AG09309 (cell line): Measurements from ENCODE around the gene LMTK3.
"Not testable (repeated sequence)": the region's sequence is repeated elsewhere in the genome, so short reads cannot be mapped to it uniquely, and the experiment has no call there.

Experiments used
- DNase-seq: peaks from one replicate; pipeline ENCODE4 v3.0.0-alpha.2; 2010; ENCODE audit warnings: low read depth
- H3K4me3 ChIP-seq: 2 replicates; pipeline ENCODE4 v1.5.1; 2011; ENCODE audit warnings: mild to moderate bottlenecking, low read depth, low read length, moderate library complexity; ENCODE audit not compliant: control insufficient read depth
- TF ChIP-seq, protein P1 (sequence below): IDR thresholded peaks from 2 replicates; pipeline ENCODE4 v1.5.1; 2011; ENCODE audit warnings: mild to moderate bottlenecking, low read depth, low read length, inconsistent platforms; ENCODE audit not compliant: insufficient read depth, control insufficient read depth; ENCODE audit errors: missing control alignments

Gene LMTK3

DNA sequence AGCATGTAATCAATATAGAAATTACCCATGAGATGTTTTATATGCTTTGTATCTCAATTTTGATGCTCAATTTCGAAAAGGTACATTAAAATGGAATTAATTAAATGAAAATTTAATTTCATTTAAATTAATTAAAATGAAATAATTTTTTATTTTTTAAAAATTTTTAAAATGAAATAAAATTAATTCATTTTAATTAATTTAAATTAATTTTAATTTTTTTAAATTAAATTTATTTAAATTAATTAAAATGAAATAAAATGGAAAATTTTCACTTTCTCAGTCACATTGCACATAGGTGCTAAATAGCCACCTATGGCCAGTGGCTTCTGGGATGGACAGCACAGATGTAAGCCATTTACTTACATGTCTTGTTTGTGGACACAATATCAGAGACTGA, 36.1 kb upstream of the LMTK3 start:
- no peak overlapping the region for H3K4me3 ChIP-seq
- TF ChIP-seq, protein P1, sequence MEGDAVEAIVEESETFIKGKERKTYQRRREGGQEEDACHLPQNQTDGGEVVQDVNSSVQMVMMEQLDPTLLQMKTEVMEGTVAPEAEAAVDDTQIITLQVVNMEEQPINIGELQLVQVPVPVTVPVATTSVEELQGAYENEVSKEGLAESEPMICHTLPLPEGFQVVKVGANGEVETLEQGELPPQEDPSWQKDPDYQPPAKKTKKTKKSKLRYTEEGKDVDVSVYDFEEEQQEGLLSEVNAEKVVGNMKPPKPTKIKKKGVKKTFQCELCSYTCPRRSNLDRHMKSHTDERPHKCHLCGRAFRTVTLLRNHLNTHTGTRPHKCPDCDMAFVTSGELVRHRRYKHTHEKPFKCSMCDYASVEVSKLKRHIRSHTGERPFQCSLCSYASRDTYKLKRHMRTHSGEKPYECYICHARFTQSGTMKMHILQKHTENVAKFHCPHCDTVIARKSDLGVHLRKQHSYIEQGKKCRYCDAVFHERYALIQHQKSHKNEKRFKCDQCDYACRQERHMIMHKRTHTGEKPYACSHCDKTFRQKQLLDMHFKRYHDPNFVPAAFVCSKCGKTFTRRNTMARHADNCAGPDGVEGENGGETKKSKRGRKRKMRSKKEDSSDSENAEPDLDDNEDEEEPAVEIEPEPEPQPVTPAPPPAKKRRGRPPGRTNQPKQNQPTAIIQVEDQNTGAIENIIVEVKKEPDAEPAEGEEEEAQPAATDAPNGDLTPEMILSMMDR: no peak
- DNase-seq: no peak

DNA sequence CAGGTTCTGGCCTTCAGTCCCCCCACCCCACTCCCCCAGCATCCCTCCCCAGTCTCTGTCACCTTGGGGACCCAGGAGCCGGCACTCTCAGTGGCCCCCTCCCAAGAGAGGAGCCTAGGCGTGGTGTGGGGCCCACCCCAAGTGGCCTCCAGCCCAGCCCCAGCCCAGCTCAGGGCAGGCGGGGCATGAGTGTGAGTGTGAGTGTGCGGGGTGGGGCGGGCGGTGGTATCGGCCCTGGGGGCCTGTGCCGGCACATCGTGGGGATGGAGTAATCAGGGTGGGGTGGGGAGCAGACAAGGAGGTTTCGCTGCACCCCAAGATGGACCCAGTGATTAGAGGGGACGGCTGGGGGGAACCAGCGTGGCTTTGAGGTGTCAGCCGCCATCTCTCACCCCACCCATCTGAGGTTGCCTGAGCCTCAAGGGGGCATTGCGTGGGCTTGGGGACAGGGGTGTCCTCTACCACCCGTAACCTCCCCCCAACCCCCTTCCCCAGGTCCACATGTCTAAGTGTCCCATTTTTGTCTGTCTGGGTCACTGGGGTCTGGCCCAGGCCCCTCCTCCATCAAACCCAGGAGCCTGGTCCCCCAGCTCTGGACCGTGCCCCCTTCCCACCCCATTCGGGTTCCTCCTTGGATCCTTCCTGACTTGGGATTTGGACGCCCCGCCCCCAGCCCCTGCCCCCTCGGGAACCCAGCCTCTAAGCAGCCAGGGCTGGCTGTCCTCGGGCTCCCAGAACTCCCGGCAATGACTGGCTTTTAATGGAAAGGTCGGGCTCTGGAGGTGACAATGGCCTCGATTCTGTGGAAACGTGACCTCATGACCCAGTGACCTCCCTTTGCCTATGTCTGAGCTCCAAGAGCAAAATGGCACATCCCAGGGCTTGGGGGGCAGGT, 33.5 kb upstream of the LMTK3 start:
- TF ChIP-seq, protein P1: no peak
- no peak overlapping the region for H3K4me3 ChIP-seq
- no peak for DNase-seq

DNA sequence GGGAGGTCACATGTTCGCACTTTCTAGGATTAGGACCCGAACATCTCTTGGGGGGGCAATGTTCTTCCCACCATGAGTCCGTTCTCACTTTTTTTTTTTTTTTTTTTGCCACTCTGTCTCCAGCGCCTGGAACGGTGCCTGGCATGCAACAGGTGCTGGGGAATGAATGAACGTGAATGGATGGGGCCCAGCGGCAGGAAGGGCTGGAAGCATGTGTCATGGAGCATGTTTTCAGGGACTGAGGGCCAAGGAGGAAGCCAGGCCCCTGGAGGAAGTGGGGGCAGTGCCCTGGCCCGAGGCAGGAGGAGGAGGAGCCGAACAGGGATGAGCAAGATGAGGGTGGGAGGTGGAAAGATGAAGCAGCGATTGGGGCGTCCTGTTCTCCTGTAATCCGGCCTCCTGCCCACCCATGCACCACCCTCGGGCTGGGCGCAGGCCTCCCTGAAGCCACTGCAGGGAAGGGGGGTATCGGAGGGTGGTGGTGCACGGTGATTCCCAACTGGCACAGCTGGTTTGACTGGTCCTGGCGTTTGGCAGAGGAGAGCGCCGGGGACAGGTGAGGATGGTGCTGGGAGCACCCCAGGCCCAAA, 31.6 kb upstream of the LMTK3 start:
- TF ChIP-seq, protein P1: no peak
- H3K4me3 ChIP-seq: no peak overlapping the region
- no peak for DNase-seq

DNA sequence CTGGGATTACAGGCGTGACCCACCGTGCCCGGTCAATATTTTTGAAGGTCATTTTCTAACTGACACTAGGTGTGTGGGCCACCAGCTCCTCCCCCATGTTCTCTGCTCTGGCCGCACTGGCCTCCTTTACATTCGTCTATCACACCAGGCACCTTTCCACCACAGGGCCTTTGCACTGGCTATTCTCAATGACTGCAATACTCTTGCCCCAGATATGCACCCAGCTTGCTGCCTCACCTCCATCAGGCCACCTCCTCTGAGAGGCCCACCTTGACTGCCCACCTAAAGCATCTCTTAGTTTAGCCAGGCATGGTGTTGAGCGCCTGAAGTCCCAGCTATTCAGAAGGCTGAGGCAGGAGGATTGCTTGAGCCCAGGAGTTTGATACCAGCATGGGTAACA, 30.2 kb upstream of the LMTK3 start:
- H3K4me3 ChIP-seq: no peak overlapping the region
- no peak for DNase-seq
- TF ChIP-seq, protein P1: no peak

DNA sequence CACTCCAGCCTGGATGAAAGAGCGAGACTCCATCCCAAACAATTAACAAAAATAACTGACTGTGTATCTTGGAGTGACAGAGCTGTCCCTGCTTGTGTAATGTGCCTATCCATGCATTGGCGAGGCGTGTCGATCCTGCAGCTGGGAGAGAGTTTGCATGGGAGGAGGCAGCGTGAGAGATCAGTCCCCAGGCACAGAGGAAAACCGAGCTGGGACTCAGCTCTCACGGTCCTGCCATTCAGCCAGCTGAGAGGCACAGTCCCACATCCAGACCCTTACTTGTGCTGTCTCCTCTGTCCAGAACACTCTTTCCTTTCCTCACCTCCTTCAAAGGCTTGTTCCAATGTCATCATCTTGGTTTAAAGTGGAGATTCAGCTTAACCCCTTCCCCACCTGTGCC, 28.5 kb upstream of the LMTK3 start:
- H3K4me3 ChIP-seq: no peak overlapping the region
- no peak for DNase-seq
- TF ChIP-seq, protein P1: no peak

DNA sequence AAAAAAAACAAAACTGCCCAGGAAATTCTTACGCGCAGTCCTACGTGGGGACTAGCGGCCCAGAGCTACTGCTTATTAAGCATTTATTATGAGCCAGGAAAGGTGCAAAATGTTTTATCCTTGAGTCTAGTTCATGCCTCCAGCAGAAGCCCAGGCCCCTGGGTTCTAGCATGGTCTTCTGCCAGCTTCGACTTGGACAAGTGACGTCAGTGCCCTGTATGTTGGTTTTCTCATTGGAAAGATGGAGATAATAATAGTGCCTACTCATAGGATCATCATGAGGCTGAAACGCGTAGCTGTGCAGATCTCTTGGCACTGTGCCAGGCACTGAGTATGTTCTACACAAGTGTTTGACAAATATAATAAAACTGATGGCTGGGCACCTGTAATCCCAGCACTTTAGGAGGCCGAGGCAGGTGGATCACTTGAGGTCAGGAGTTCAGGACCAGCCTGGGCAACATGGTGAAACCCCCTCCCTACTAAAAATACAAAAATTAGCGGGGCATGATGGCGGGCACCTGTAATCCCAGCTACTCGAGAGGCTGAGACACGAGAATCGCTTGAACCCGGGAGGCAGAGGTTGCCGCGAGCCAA, 28.0 kb upstream of the LMTK3 start:
- TF ChIP-seq, protein P1: no peak
- H3K4me3 ChIP-seq: no peak overlapping the region
- DNase-seq: no peak

DNA sequence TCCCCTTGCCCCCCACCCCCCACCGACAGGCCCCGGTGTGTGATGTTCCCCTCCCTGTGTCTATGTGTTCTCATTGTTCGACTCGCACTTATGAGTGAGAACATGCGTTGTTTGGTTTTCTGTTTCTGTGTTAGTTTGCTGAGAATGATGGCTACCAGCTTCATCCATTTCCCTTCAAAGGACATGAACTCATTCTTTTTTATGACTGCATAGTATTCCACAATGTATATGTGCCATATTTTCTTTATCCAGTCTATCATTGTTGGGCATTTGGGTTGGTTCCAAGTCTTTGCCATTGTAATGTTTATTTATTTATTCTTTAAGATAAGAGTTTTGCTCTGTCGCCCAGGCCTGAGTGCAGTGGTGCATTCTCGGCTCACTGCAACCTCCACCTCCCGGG, 26.4 kb upstream of the LMTK3 start:
- DNase-seq, H3K4me3 ChIP-seq: not testable (repeated sequence)
